ENCODE data around the gene RHOH.

Gene RHOH

GRCh38 chr4:40190465-40190864 is 6.4 kb upstream of the RHOH start:
- no peak for DNase-seq

DNA sequence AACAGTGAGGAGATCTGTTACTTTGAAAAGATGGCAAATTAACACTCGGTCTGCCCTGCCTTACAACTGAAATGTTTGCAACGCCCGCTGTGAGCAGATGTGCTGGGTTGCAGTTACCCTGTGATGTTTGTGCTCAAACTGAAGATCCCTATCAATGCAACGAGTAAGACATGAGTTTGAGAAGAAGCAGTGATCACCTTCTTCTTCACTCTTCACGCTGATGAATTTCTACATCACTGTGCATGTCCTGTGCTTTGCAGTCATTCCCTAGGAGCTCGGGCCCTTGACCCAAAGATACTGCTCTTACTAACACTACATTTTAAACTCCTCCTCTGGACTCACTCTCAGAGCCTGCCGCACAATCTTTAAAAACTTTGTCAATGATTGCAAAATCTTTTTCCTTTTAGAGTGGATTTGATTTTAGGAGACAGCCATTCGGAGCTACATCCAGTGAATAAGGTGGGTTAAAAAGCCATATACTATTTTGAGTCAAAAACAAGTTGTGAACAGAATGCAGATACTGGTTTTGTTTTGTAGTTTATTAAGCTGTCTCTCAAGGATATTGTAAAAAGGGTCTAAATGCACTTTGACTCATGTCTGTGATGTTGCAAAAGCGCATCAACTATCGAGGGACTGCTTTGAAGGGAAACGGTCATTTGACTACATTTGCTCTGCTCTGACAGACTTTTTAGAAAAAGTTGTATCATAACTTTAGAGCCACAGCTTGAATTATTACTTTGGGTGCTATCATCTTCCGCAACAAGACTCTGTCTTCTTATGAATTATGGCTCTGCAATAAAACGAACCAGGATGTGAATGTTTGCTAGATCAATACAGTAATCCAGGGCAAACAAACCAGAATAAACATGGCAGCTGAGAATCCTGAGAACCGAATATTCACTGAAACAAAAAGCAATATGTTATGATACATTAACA is 5.7 kb upstream of the RHOH start:
- DNase-seq, result no peak

DNA sequence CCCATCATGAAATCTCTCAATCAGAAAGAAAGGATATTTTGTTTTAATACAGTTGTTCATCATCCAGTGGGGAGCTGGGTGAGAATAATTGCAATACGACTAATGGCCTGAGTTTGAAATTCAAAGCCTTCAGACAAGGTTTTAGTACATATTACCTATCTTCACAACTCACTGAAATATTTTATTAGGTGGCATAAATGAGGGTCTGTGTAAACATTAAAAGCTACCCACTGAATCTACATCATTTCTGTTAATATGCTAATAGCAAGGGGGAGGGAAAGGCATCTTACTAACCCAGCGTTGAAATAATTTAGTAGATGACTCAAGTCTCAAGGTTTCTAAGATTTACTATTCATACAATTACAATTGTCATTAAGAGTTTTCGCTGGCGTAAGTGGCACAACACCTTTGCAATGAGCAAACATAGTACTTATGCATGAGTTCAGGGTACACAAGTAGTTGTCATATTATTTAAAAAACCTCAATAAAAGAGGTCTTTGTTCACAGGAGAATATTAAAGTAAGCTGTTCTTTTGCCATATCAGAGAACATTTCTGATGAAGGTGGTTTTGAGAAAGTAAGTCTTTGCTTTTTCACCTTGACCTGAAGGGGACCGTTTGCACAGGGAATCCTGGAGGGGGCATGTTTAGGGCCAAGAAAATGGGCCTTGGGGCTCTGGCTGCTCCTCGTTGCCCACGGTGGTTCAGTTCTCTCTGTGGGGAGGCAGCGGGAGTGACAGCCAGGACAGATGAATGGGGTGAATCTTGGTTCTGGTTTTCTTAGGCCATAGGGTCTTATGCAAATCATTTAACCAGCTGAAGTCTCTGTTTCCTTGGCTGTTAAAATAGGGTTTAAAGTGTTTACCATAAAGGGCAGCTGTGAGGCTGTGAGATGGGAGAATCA is 4.5 kb upstream of the RHOH start:
- no peak for DNase-seq

DNA sequence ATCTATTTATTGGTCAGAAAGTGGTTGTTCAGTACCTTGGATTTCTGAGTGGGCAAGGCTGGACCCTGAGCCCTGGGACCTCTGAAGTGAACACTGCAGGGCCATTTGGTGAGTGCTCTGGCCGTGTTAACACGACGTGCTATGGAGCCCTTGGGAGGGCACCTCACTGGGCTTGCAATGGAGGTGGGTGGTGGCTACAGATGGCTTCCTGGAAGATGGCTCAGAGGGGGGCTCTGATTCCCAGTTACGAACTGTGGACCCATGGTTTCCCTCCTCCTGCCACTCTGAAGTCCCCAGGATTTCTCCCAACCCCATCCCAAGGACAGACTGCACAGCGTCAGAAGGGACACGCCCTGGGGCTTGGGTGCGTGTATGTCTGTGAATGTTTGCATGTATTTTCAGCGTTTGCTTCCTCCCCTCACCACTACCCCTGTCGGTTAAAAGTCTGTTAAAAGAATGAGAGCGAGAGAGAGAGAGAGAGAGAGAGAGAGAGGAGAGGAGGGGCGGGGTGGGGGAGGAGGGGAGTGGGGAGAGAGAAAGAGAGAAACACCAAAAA is 3.7 kb upstream of the RHOH start:
- DNase-seq, result peak; percentile 59

DNA sequence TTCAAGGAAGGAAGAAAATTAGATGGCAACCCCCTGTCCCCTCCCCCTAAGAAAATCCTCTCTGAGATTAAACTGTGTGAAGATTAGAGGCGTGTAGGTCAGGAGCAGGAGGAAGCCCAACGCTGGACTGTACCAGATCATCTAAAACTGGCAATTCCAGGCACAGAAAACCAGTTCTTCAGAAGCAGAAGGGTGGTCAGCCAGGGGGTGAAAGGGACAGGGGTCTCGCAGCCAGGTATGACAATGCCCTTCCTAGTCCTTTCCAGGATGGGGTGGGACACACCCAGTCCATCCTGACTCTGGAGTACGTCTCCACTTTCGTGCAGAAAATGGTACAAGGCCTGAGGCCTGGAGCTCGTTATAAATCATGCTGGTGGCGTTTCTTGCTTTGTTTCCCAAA is 3.3 kb upstream of the RHOH start:
- no peak for DNase-seq

DNA sequence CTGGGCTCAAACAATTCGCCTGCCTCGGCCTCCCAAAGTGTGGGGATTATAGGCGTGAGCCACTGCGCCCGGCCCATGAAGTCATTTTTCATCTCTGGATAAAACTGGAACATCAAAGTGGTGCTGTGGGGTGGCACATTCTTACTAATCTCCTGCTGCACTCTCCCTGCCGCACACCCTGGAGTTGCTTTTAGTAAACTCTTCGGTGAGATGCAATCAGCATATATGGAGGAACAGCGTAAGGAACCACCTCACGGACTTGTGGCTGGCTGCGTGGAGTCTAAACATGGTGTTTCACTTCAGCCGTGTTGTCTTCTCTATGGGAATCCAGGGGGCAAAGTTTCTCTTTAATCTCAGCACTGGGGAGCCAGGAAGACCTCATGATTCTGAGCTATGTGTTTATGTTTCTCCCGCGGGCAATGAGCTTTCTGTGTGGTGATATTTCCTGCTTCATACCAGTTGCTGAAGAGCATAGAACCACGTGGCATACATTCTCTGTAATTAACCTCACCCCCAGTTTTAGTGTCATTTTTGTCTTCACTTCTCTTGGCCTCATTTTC is 2.1 kb upstream of the RHOH start:
- peak; percentile 74 for DNase-seq

DNA sequence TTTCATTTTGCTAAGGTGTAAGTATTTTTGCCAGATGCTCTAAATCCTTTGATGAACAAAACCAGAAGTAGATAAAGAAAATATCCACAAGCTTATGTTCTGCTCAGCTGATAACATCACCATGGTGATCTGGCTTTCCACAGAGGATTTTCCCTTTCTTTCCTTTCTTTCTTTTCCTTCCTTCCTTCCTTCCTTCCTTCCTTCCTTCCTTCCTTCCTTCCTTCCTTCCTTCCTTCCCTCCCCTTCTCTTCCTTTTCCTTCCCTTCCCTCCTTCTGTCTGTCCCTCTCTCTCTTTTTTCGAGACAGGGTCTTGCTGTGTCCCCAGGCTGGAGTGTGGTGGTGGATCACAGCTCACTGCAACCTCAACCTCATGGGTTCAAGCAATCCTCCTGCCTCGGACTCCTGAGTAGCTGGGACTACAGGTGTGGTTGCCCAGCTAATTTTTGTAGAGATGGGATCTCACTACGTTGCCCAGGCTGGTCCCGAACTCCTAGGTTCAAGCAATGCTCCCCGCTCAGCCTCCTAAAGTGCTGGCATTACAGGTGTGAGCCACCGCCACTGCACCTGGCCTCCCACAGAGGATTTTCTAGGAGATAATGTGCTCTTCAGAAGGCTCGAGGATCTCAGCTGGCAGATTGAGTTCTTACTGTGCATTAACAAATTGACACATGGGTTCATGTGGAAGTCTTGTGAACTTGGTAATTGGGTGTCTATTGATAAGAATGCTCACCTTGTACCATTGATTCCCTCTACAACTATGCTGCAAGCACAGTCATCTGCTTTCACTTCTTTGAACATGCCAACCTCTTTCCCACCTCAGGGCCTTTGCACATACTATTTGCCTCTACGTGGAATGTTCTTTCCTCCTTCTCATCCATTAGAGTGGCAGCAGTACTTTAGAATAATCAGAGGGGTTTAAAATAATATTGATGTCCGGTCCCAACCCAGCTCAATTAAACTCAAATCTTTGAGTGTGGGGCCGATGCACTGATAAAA is 1.4 kb upstream of the RHOH start:
- no peak for DNase-seq

DNA sequence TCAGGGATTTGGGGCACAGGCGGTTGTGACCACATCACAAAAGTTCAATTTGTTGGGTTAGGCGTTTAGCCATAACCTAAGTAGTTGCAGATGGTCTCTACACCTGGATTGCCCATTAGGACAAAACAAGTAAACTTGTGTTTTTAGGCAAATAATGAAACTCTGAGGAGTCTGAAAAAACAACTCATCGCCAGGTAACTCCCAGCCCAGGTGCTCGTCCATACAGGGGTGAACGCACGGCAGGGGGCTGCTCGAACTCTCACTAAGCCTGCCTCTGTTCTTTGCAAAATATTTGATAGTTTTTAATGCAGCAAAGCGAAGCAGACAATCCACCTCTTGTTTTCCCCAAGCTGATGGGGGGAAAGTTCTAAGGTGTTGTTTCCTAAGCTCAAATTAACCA is 559 bp upstream of the RHOH start:
- DNase-seq, result no peak

DNA sequence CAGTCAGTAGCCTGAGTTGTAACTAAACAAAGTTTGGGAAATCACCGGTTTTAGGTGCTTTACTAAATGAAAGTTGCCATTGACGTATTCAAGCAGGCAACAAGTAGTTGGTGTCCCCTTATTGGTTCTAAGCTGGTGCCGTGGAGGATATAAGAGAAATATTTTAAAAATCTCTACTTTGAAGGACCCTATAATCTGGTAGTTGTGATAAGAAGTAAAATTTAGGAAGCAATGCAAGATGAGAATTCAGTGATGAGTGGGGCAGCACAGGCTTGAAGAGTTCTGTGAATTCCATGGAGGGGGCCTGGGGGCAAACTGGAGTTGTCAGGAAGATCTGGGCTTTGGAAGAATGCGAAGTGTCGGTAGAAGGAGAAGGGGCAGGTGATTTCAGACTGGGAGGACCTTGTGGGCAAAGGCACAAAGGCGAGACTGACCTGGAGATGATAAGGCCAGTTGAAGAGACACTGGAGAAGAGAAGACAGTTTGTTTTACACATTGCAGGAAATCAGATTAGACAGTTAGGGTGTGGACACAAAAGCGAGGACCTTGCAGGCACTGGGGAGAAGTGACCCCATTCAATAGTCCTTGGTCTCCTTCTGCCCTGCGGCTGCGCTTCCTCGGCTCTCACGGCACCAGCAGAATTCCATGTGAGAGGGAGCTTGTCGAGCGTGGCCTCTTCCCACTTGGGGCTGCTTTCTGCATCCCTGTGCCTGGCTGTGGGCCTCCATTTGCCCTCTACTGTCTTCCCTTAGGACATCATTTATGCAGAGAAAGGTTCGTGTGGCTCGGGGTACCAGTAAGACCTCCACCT is 1.3 kb downstream of the RHOH start:
- DNase-seq, result peak; percentile 68

DNA sequence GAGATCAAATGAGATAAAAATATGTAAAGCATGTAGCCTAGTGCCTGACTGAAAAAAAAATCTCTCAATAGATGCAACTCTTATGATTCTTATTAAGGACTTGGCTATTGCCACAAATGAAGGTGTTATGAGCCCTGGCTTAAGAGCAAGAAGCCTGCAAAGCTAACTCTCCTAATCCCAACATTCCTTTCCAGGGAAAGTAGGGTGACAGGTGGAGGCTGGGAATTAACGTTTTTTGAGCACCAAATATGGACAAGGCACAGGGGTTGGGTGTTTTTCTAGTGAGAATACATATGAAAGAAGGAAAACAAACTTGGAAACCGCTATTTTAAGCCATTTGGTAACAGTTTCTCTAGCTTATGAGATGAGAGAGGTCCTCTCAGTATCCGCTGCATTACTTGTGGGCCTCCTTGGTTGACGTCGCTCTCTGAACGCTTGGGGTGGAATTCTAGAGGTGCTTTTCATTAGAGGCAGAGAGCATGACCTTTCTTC is 2.4 kb downstream of the RHOH start:
- peak; percentile 57 for DNase-seq

- peak; percentile 93 for DNase-seq
Measured at GRCh38 chr4:40199999-40200874, 3.4 kb downstream of the RHOH start.

DNA sequence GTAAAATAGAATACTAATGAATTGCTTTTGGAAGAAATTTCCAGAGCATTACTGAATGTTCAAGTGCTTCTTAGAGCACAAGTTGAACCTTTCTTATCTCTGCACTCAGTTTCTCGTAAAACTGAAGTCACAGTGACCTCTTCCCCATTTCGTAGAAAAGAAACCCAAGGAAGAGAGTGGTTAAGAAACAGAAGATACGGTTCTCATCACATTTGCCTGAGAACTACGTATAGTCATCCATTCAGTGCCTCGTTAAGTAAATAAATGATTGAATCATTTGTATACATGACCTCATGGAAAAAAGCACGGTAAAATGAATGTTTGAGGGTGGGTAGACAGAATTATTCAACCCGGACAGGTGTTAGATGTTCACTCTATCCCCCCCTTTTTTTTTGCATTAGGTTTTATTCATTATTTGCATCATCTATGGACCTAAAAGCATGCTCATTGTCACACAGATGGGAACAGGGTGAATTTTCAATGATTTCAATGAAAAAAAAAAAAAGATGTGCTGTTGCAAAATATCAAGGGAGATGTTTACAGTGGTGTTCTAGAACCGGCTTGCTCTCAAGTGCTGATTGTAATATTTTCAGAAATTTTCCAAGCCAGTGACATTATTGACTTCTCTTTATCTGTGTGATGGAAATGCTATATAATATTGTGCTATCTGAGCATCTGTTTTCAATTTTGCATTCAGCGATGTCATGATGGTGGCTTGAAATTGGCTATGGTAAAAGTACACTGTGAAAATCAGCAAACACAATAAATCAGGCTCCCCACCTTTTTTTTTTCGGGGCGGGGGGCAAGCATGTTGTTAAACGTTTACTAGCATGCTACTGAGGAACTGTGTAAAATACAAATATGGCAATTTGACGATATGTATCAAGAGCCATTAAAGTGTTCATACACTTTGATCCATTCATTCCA is 4.3 kb downstream of the RHOH start:
- DNase-seq, result peak; percentile 84

- no peak for DNase-seq
Measured at GRCh38 chr4:40201898-40202297, 5.1 kb downstream of the RHOH start.

DNA sequence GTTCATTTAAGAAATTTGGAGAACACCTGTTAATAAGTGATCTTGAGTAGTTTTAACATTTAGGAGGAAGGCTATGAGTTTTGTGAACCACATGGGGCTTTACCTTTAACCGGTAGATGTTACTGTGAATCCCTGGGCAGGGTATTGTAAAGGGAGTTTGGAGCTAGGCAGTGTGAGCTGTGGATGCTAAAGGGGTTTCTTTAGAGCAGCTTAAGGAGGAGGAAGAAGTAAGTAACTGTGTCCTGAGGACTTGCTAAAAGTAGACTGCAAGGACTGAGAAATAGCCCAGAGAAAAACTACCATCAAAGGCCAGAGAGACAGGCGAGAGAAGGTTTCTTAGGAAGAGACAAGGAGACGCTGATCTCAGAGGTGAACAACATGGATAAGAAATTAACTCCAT is 5.6 kb downstream of the RHOH start:
- peak; percentile 43 for DNase-seq

- no peak for DNase-seq
Measured at GRCh38 chr4:40204507-40205258, 7.9 kb downstream of the RHOH start.

GRCh38 chr4:40205259-40206198 is 8.7 kb downstream of the RHOH start:
- peak; percentile 77 for DNase-seq

GRCh38 chr4:40206426-40206825 is 9.6 kb downstream of the RHOH start:
- peak; percentile 46 for DNase-seq

Data from activated CD4-positive, alpha-beta T cell treated with anti-CD3 and anti-CD28 coated beads, Interleukin-2, Interleukin-6, amounts not matched to agents 100 ng/mL and 50 ng/mL, durations not matched to agents 16 hours and 8 hours (primary cell).